H9 (cell line): Measurements from ENCODE around the gene SLC9A1. TPM values are rescaled to one million over a fixed set of nuclear protein-coding genes. Genes with fewer than 3 reads are reported as not detected.

Experiments
- DNase-seq: peaks from one replicate; pipeline ENCODE4 v3.0.0-alpha.2; 2017
- H2AFZ ChIP-seq: one replicate; pipeline ENCODE4 v1.6.1; 2013; ENCODE audit warnings: mild to moderate bottlenecking, low read length, control low read depth, moderate library complexity
- H2AK5ac ChIP-seq: 2 replicates; pipeline ENCODE4 v1.6.1; 2013; ENCODE audit warnings: low read length, control low read depth, mixed read lengths; ENCODE audit not compliant: insufficient read length
- H2BK120ac ChIP-seq: one replicate; pipeline ENCODE4 v1.6.1; 2013; ENCODE audit warnings: low read depth, mild to moderate bottlenecking, low read length, control low read depth, inconsistent platforms; ENCODE audit not compliant: poor library complexity, severe bottlenecking
- H2BK12ac ChIP-seq: 2 replicates; pipeline ENCODE4 v1.6.1; 2013; ENCODE audit warnings: low read length, control low read depth, mixed read lengths, low read depth; ENCODE audit not compliant: insufficient read length
- H2BK15ac ChIP-seq: 2 replicates; pipeline ENCODE4 v1.6.1; 2013; ENCODE audit warnings: low read depth, low read length, control low read depth
- H2BK20ac ChIP-seq: one replicate; pipeline ENCODE4 v1.6.1; 2013; ENCODE audit warnings: low read depth, mild to moderate bottlenecking, low read length, control low read depth, inconsistent platforms; ENCODE audit not compliant: poor library complexity, severe bottlenecking
- H2BK5ac ChIP-seq: 2 replicates; pipeline ENCODE4 v1.6.1; 2013; ENCODE audit warnings: low read length, control low read depth, mixed read lengths; ENCODE audit not compliant: insufficient read length
- H3K14ac ChIP-seq: 2 replicates; pipeline ENCODE4 v1.6.1; 2013; ENCODE audit warnings: low read length, control low read depth; ENCODE audit not compliant: insufficient read depth
- H3K18ac ChIP-seq: 2 replicates; pipeline ENCODE4 v1.6.1; 2013; ENCODE audit warnings: low read depth, mild to moderate bottlenecking, mixed read lengths, low read length, control low read depth; ENCODE audit not compliant: insufficient read length
- H3K23ac ChIP-seq: 2 replicates; pipeline ENCODE4 v1.6.1; 2013; ENCODE audit warnings: low read length, control low read depth, mixed read lengths, low read depth; ENCODE audit not compliant: insufficient read length
- H3K23me2 ChIP-seq: 2 replicates; pipeline ENCODE4 v1.6.1; 2013; ENCODE audit warnings: low read depth, mild to moderate bottlenecking, mixed read lengths, low read length, control low read depth; ENCODE audit not compliant: insufficient read length, poor library complexity, severe bottlenecking
- H3K27ac ChIP-seq: 2 replicates; pipeline ENCODE4 v1.5.1; 2013; ENCODE audit warnings: low read length, control low read depth, mixed read lengths, low read depth; ENCODE audit not compliant: insufficient read length
- H3K27me3 ChIP-seq: 2 replicates; pipeline ENCODE4 v1.6.1; 2013; ENCODE audit warnings: low read length, control low read depth, inconsistent platforms; ENCODE audit not compliant: insufficient read depth
- H3K4ac ChIP-seq: 2 replicates; pipeline ENCODE4 v1.6.1; 2013; ENCODE audit warnings: low read depth, mild to moderate bottlenecking, control low read depth, inconsistent platforms, low read length, moderate library complexity
- H3K4me1 ChIP-seq: 2 replicates; pipeline ENCODE4 v1.6.1; 2013; ENCODE audit warnings: low read length, control low read depth, inconsistent platforms; ENCODE audit not compliant: insufficient read depth
- H3K4me2 ChIP-seq: 2 replicates; pipeline ENCODE4 v1.6.1; 2013; ENCODE audit warnings: low read length, control low read depth, mixed read lengths; ENCODE audit not compliant: insufficient read length, insufficient read depth
- H3K56ac ChIP-seq: 2 replicates; pipeline ENCODE4 v1.6.1; 2013; ENCODE audit warnings: low read depth, mild to moderate bottlenecking, mixed read lengths, low read length, control low read depth; ENCODE audit not compliant: insufficient read length
- H3K79me1 ChIP-seq: 2 replicates; pipeline ENCODE4 v1.6.1; 2013; ENCODE audit warnings: low read depth, mild to moderate bottlenecking, moderate library complexity, low read length, control low read depth, inconsistent platforms; ENCODE audit not compliant: insufficient read depth, poor library complexity, severe bottlenecking
- H3K79me2 ChIP-seq: 2 replicates; pipeline ENCODE4 v1.6.1; 2013; ENCODE audit warnings: low read length, control low read depth, inconsistent platforms; ENCODE audit not compliant: insufficient read depth
- H3K9ac ChIP-seq: 2 replicates; pipeline ENCODE4 v1.6.1; 2013; ENCODE audit warnings: low read length, control low read depth, mixed read lengths; ENCODE audit not compliant: insufficient read length; ENCODE audit errors: extremely low read depth
- H3K9me3 ChIP-seq: one replicate; pipeline ENCODE4 v1.6.1; 2013; ENCODE audit warnings: low read depth, low read length, inconsistent platforms; ENCODE audit not compliant: control insufficient read depth
- H3T11ph ChIP-seq: one replicate; pipeline ENCODE4 v1.6.1; 2013; ENCODE audit warnings: mild to moderate bottlenecking, low read length, control low read depth, inconsistent platforms
- H4K20me1 ChIP-seq: one replicate; pipeline ENCODE4 v1.6.1; 2013; ENCODE audit not compliant: control insufficient read depth, insufficient read length, insufficient read depth
- H4K5ac ChIP-seq: 2 replicates; pipeline ENCODE4 v1.6.1; 2013; ENCODE audit warnings: low read depth, mild to moderate bottlenecking, mixed read lengths, low read length, control low read depth; ENCODE audit not compliant: insufficient read length
- H4K8ac ChIP-seq: replicated peaks from 2 replicates; pipeline ENCODE4 v1.6.1; 2013; ENCODE audit warnings: low read length, control low read depth, mixed read lengths, low read depth; ENCODE audit not compliant: insufficient read length
- H4K91ac ChIP-seq: 2 replicates; pipeline ENCODE4 v1.6.1; 2013; ENCODE audit warnings: low read depth, mild to moderate bottlenecking, moderate library complexity, mixed read lengths, low read length, control low read depth; ENCODE audit not compliant: insufficient read length
- H3K27ac Mint-ChIP-seq, 3 experiments: 2 replicates in 2 of 3; 3 replicates in 1 of 3; pipeline ENCODE4 v1.8.0; 2020 to 2021; ENCODE audit warnings: mixed read lengths in 3 of 3, mild to moderate bottlenecking in 1 of 3, moderate library complexity in 1 of 3
- H3K27me3 Mint-ChIP-seq: 2 replicates; pipeline ENCODE4 v1.8.0; 2021; ENCODE audit warnings: low read depth, mild to moderate bottlenecking, moderate library complexity, mixed read lengths
- H3K36me3 Mint-ChIP-seq, 3 experiments: 2 replicates in 2 of 3; 3 replicates in 1 of 3; pipeline ENCODE4 v1.8.0; 2020 to 2021; ENCODE audit warnings: low read depth in 3 of 3, mixed read lengths in 3 of 3; ENCODE audit not compliant: insufficient read depth in 1 of 3
- H3K4me1 Mint-ChIP-seq, 2 experiments: 2 replicates each; pipeline ENCODE4 v1.8.0; 2020; ENCODE audit warnings: mixed read lengths in 2 of 2
- H3K4me3 Mint-ChIP-seq, 2 experiments: 2 replicates in 1 of 2; 3 replicates in 1 of 2; pipeline ENCODE4 v1.8.0; 2020 to 2021; ENCODE audit warnings: mild to moderate bottlenecking in 2 of 2, mixed read lengths in 2 of 2, moderate library complexity in 1 of 2
- H3K9me3 Mint-ChIP-seq, 2 experiments: 2 replicates in 1 of 2; 3 replicates in 1 of 2; pipeline ENCODE4 v1.8.0; 2020; ENCODE audit warnings: mild to moderate bottlenecking in 2 of 2, mixed read lengths in 2 of 2, moderate library complexity in 1 of 2
- WGBS: extraction: QIAGEN DNeasy Blood & Tissue Kit; methylation state at CpG from one replicate; pipeline ENCODE4 v1.1.7; 2013; ENCODE audit warnings: missing lambda C conversion rate, low lambda C conversion rate, mixed read lengths; ENCODE audit not compliant: insufficient read length; ENCODE audit errors: extremely low coverage; 5-methylcytosine and 5-hydroxymethylcytosine counted together
- total RNA-seq: library from RNA; stranded (reverse); gene quantifications from 2 replicates; pipeline ENCODE4 v1.2.1, GENCODE V29; 2021
- TF ChIP-seq, protein P1 (sequence below): fragments of 200-600 bp; sonication (generic); conservative IDR thresholded peaks from 3 replicates; pipeline ENCODE4 v1.8.0; 2021; ENCODE audit warnings: antibody characterized with exemption, mild to moderate bottlenecking

The SLC9A1 gene
- total RNA-seq, 1 experiment from 2014 or later: 20.8 TPM

DNA sequence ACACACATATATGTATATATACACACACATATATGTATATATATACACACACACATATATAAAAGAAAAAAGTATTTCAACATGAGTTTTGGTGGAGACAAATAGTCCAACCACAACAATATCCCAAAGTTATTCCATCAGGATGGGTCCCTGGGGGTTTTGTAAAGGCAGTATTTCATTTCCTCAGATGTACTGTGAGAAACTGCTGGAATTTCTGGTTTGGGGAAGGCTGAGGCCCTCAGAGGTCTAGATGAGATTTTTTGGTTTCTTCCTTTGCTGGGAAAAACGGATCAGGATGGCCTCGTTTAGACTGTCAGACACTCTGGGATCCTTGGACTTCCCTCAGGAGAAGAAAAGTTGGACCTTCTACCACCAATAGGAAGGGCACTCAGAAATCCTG, 105.8 kb downstream of the SLC9A1 start:
- H3K27ac Mint-ChIP-seq: peak overlapping the region in 2 of 3 experiments; percentile 13 to 70; a peak in 2 of 7 replicates
- DNase-seq: no peak
- H3K23ac ChIP-seq: no peak overlapping the region
- H2BK5ac ChIP-seq: no peak overlapping the region
- no peak overlapping the region for H3K14ac ChIP-seq
- H3K79me1 ChIP-seq: no peaks in the 10 kb centered on the region
- peaks cover 0 to 4% of the 10 kb centered on the region in 2 experiments; a peak in 2 of 5 replicates for H3K9me3 Mint-ChIP-seq
- H3K18ac ChIP-seq: no peak overlapping the region
- no peak overlapping the region for H3K4ac ChIP-seq
- H3K9ac ChIP-seq: no peak overlapping the region
- H3K4me3 Mint-ChIP-seq: peak overlapping the region in 1 of 2 experiments; percentile 6; a peak in 1 of 5 replicates
- H3K79me2 ChIP-seq: no peaks in the 10 kb centered on the region
- H2BK20ac ChIP-seq: no peak overlapping the region
- no peak overlapping the region for H3T11ph ChIP-seq
- H3K4me1 ChIP-seq: peaks cover 8% of the 10 kb centered on the region; the same call in 1 of the 2 replicates
- H3K27me3 ChIP-seq: no peaks in the 10 kb centered on the region
- H3K4me1 Mint-ChIP-seq: peaks cover 28 to 30% of the 10 kb centered on the region in 2 experiments
- no peaks in the 10 kb centered on the region for H4K20me1 ChIP-seq
- H2BK15ac ChIP-seq: no peak overlapping the region
- H2BK120ac ChIP-seq: no peak overlapping the region
- H3K23me2 ChIP-seq: no peaks in the 10 kb centered on the region
- TF ChIP-seq, protein P1, sequence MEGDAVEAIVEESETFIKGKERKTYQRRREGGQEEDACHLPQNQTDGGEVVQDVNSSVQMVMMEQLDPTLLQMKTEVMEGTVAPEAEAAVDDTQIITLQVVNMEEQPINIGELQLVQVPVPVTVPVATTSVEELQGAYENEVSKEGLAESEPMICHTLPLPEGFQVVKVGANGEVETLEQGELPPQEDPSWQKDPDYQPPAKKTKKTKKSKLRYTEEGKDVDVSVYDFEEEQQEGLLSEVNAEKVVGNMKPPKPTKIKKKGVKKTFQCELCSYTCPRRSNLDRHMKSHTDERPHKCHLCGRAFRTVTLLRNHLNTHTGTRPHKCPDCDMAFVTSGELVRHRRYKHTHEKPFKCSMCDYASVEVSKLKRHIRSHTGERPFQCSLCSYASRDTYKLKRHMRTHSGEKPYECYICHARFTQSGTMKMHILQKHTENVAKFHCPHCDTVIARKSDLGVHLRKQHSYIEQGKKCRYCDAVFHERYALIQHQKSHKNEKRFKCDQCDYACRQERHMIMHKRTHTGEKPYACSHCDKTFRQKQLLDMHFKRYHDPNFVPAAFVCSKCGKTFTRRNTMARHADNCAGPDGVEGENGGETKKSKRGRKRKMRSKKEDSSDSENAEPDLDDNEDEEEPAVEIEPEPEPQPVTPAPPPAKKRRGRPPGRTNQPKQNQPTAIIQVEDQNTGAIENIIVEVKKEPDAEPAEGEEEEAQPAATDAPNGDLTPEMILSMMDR: no peak
- no peak overlapping the region for H3K27ac ChIP-seq
- no peaks in the 10 kb centered on the region; the same call in 1 of the 2 replicates for H3K27me3 Mint-ChIP-seq
- H3K36me3 Mint-ChIP-seq: peaks cover 0 to 7% (median 0%) of the 10 kb centered on the region in 3 experiments; a peak in 2 of 7 replicates
- H2AK5ac ChIP-seq: no peak overlapping the region
- no peak overlapping the region for H2BK12ac ChIP-seq
- H4K8ac ChIP-seq: no peak overlapping the region
- no peak overlapping the region for H4K5ac ChIP-seq
- H2AFZ ChIP-seq: no peak overlapping the region
- H3K9me3 ChIP-seq: no peaks in the 10 kb centered on the region
- H3K4me2 ChIP-seq: no peak overlapping the region
- WGBS: no CpG with 5 or more reads among the region's 2 CpGs
- H4K91ac ChIP-seq: no peak overlapping the region
- H3K56ac ChIP-seq: no peak overlapping the region

Other genes starting within 250 kb of the SLC9A1 start
- gene NR0B2, start 241.2 kb downstream of the SLC9A1 start, total RNA-seq: not detected in 2 replicates
- gene NUDC, start 233.4 kb downstream of the SLC9A1 start, total RNA-seq: 118 and 120 TPM in 2 replicates
- 17.6 and 19.5 TPM in 2 replicates for gene KDF1, start 194.7 kb downstream of the SLC9A1 start, total RNA-seq
- 38.4 and 39.0 TPM in 2 replicates for gene TRNP1, start 161.4 kb downstream of the SLC9A1 start, total RNA-seq
- gene TENT5B, start 142.3 kb downstream of the SLC9A1 start, total RNA-seq: 124 and 126 TPM in 2 replicates
- 19.0 and 20.5 TPM in 2 replicates for gene WDTC1, start 79.5 kb upstream of the SLC9A1 start, total RNA-seq
- 36.8 and 37.0 TPM in 2 replicates for gene TMEM222, start 167.0 kb upstream of the SLC9A1 start, total RNA-seq
- 12.0 and 13.0 TPM in 2 replicates for gene SYTL1, start 186.9 kb upstream of the SLC9A1 start, total RNA-seq
- 7.0 and 7.7 TPM in 2 replicates for gene MAP3K6, start 211.8 kb upstream of the SLC9A1 start, total RNA-seq
- gene FCN3, start 219.7 kb upstream of the SLC9A1 start, total RNA-seq: 0.22 TPM in 2 replicates
- 1.2 and 1.5 TPM in 2 replicates for gene CD164L2, start 228.2 kb upstream of the SLC9A1 start, total RNA-seq
- gene GPR3, start 237.5 kb upstream of the SLC9A1 start, total RNA-seq: 4.3 and 4.4 TPM in 2 replicates